ENCODE results near the gene CAPSL. TPM values are rescaled to one million over a fixed set of nuclear protein-coding genes. Genes with fewer than 3 reads are reported as not detected.

Gene CAPSL
- total and polyA plus RNA-seq, 2 of the 8 experiments (the other 6 are each of a cell fraction or from before 2014, with no cell fraction given): not detected

- Histone ChIP-seq H3K18ac (ENCODE audit: extremely low read depth, low read length) (no peak overlapping the region), H4K8ac (ENCODE audit: extremely low read depth, insufficient read depth, low read length) (no peak overlapping the region), H2BK120ac (replicated peaks; ENCODE audit: low read depth, low read length) (no peak overlapping the region), H4K91ac (replicated peaks; ENCODE audit: insufficient read length, low read length) (no peak overlapping the region), H3K4ac (replicated peaks; ENCODE audit: insufficient read length, low read depth, low read length) (no peak overlapping the region), H3K27ac (ENCODE audit: low read depth, low read length) (no peak overlapping the region), H4K5ac (ENCODE audit: insufficient read length, low read depth, low read length) (no peak overlapping the region), H3K14ac (ENCODE audit: insufficient read length) (no peak overlapping the region), H3K4me3 (ENCODE audit: extremely low read depth in 1 of 4, insufficient read depth in 2 of 4, low read depth in 3 of 4, low read length in 4 of 4) (no peak overlapping the region), H3K23ac (ENCODE audit: insufficient read length) (no peak overlapping the region), H3K36me3 (ENCODE audit: control insufficient read depth in 2 of 4, insufficient read depth in 4 of 4, low read length in 3 of 4) (no peaks in the 10 kb centered on the region), H4K20me1 (replicated peaks in 1 of 2; ENCODE audit: control insufficient read depth in 1 of 2, insufficient read depth in 2 of 2, low read length in 2 of 2) (no peaks in the 10 kb centered on the region), H2BK15ac (ENCODE audit: low read length) (no peak overlapping the region), H3K23me2 (ENCODE audit: low read depth, low read length) (no peaks in the 10 kb centered on the region), H3K4me2 (ENCODE audit: insufficient read depth in 1 of 2, low read depth in 2 of 2, low read length in 2 of 2) (no peak overlapping the region), H2AFZ (ENCODE audit: low read length) (no peak overlapping the region), H2BK5ac (ENCODE audit: low read depth, low read length) (no peak overlapping the region), H3K79me2 (ENCODE audit: control insufficient read depth in 1 of 2, insufficient read depth in 2 of 2, low read length in 2 of 2) (no peaks in the 10 kb centered on the region), H2BK20ac (ENCODE audit: low read length) (no peak overlapping the region), H3K9ac (replicated peaks in 1 of 4; ENCODE audit: extremely low read depth in 1 of 4, low read depth in 3 of 4, low read length in 3 of 4) (no peak overlapping the region), H3K79me1 (ENCODE audit: low read depth, low read length) (no peaks in the 10 kb centered on the region), H3K9me3 (ENCODE audit: insufficient read depth in 2 of 2, low read depth in 1 of 2, low read length in 1 of 2) (peaks cover 0 to 6% of the 10 kb centered on the region in 2 experiments; a peak in 1 of 4 replicates), H2AK5ac (ENCODE audit: low read depth, low read length) (no peak overlapping the region), H3K56ac (replicated peaks; ENCODE audit: insufficient read length, low read depth, low read length) (no peak overlapping the region), H3K4me1 (replicated peaks in 1 of 4; ENCODE audit: control insufficient read depth in 3 of 4, insufficient read depth in 4 of 4, low read length in 3 of 4) (peaks cover 0 to 2% (median 0%) of the 10 kb centered on the region in 4 experiments; a peak in 1 of 7 replicates), H2BK12ac (ENCODE audit: low read depth, low read length) (no peak overlapping the region), H3K27me3 (replicated peaks in 1 of 4; ENCODE audit: control insufficient read depth in 3 of 4, extremely low read depth in 1 of 4, insufficient read depth in 3 of 4, low read length in 3 of 4) (no peaks in the 10 kb centered on the region)
- ChIA-PET POLR2A (ENCODE audit: partially characterized antibody) (no interaction called here), CTCF (ENCODE audit: partially characterized antibody) (interaction anchor here (0.8 to 0.9 kb wide), 2 partner anchors 8 to 15 kb away, joined by 4 read pairs; no protein-coding TSS in a partner anchor)
- 87% methylated on average over 5 of the region's 5 CpGs; no CpG with 5 or more reads in 1 of the 2 experiments for WGBS, 2 experiments (ENCODE audit: extremely low coverage in 1 of 2, insufficient coverage in 1 of 2, insufficient read length in 1 of 2, insufficient replicate concordance in 2 of 2, low coverage in 1 of 2, low lambda C conversion rate in 2 of 2, missing lambda C conversion rate in 1 of 2)
- DNase-seq (ENCODE audit: low read depth in 1 of 2, low spot score in 2 of 2): no peak
- FAIRE-seq: no peak
- TF ChIP-seq TAF7 (optimal IDR thresholded peaks at IDR 0.05; ENCODE audit: borderline replicate concordance, low read depth, low read length): no peak
- no peak for TF ChIP-seq SIN3A (conservative IDR thresholded peaks at IDR 0.05 in 1 of 2, IDR thresholded peaks at IDR 0.05 in 1 of 2; ENCODE audit: low read depth in 1 of 2, low read length in 2 of 2)
- TF ChIP-seq JUND (IDR thresholded peaks at IDR 0.05; ENCODE audit: low read length): no peak
- TF ChIP-seq POLR2AphosphoS5 (IDR thresholded peaks at IDR 0.05; ENCODE audit: low read depth, low read length): no peak
- TF ChIP-seq RAD21 (IDR thresholded peaks at IDR 0.05 in 1 of 2, conservative IDR thresholded peaks at IDR 0.05 in 1 of 2; ENCODE audit: low read depth in 2 of 2, low read length in 2 of 2): no peak
- TF ChIP-seq EGR1 (IDR thresholded peaks at IDR 0.05; ENCODE audit: borderline replicate concordance, low read depth, low read length): no peak
- no peak for TF ChIP-seq ATF3 (IDR thresholded peaks at IDR 0.05; ENCODE audit: insufficient read depth, low read depth, low read length)
- TF ChIP-seq USF2 (IDR thresholded peaks at IDR 0.05; ENCODE audit: low read length): no peak
Observed at GRCh38 chr5:35890021-35891020, 48.1 kb downstream of the CAPSL start.
